GM21515 (cell line): ENCODE measurements around the gene COL5A1.
"Not testable (repeated sequence)": the region's sequence is repeated elsewhere in the genome, so short reads cannot be mapped to it uniquely, and the experiment has no call there.

Source experiments
- ATAC-seq: cut with Tn5 transposase; IDR thresholded peaks from one replicate; pipeline ENCODE4 v1.9.1; 2021; ENCODE audit not compliant: unreplicated experiment

COL5A1 gene

GRCh38 chr9:134690301-134690751 is 48.7 kb downstream of the COL5A1 start:
- no peak for ATAC-seq

GRCh38 chr9:134690946-134691694 is 49.5 kb downstream of the COL5A1 start:
- no peak for ATAC-seq

GRCh38 chr9:134691695-134692572 is 50.3 kb downstream of the COL5A1 start:
- no peak for ATAC-seq

GRCh38 chr9:134692573-134692860 is 50.9 kb downstream of the COL5A1 start:
- no peak for ATAC-seq

- ATAC-seq: no peak
These were observed 51.4 kb downstream of the COL5A1 start for GRCh38 chr9:134693011-134693410.

GRCh38 chr9:134693641-134694367 is 52.2 kb downstream of the COL5A1 start:
- no peak for ATAC-seq

- ATAC-seq: no peak
These were observed 52.7 kb downstream of the COL5A1 start for GRCh38 chr9:134694368-134694665.

GRCh38 chr9:134694714-134695113 is 53.1 kb downstream of the COL5A1 start:
- no peak for ATAC-seq

GRCh38 chr9:134695144-134695543 is 53.5 kb downstream of the COL5A1 start:
- no peak for ATAC-seq

- no peak for ATAC-seq
These were observed 54.8 kb downstream of the COL5A1 start for GRCh38 chr9:134696433-134696832.

GRCh38 chr9:134698111-134698510 is 56.5 kb downstream of the COL5A1 start:
- ATAC-seq: no peak

GRCh38 chr9:134698587-134699342 is 57.2 kb downstream of the COL5A1 start:
- no peak for ATAC-seq

- ATAC-seq: no peak
These were observed 57.7 kb downstream of the COL5A1 start for GRCh38 chr9:134699343-134699740.

- no peak for ATAC-seq
These were observed 59.2 kb downstream of the COL5A1 start for GRCh38 chr9:134700636-134701350.

GRCh38 chr9:134701581-134702259 is 60.1 kb downstream of the COL5A1 start:
- ATAC-seq: no peak

GRCh38 chr9:134702291-134702690 is 60.7 kb downstream of the COL5A1 start:
- no peak for ATAC-seq

- ATAC-seq: not testable (repeated sequence)
These were observed 62.1 kb downstream of the COL5A1 start for GRCh38 chr9:134703730-134704114.

- ATAC-seq: no peak
These were observed 62.9 kb downstream of the COL5A1 start for GRCh38 chr9:134704498-134704897.

- no peak for ATAC-seq
These were observed 64.2 kb downstream of the COL5A1 start for GRCh38 chr9:134705786-134706185.

- no peak for ATAC-seq
These were observed 64.9 kb downstream of the COL5A1 start for GRCh38 chr9:134706522-134706921.
